ENCODE data around the gene FBXW4. TPM values are rescaled to one million over a fixed set of nuclear protein-coding genes. Genes with fewer than 3 reads are reported as not detected.

FBXW4 gene
- polyA plus RNA-seq, 2 of the 4 experiments (the other 2 are of a cell fraction), result 24.0 to 41.1 TPM

GRCh38 chr10:101687071-101687658 lies 7.8 kb downstream of the FBXW4 start:
- CTCF ChIA-PET, result interaction anchor here (0.7 kb wide), 1 partner anchor 52 kb away, joined by 3 read pairs; no protein-coding TSS in a partner anchor

DNA sequence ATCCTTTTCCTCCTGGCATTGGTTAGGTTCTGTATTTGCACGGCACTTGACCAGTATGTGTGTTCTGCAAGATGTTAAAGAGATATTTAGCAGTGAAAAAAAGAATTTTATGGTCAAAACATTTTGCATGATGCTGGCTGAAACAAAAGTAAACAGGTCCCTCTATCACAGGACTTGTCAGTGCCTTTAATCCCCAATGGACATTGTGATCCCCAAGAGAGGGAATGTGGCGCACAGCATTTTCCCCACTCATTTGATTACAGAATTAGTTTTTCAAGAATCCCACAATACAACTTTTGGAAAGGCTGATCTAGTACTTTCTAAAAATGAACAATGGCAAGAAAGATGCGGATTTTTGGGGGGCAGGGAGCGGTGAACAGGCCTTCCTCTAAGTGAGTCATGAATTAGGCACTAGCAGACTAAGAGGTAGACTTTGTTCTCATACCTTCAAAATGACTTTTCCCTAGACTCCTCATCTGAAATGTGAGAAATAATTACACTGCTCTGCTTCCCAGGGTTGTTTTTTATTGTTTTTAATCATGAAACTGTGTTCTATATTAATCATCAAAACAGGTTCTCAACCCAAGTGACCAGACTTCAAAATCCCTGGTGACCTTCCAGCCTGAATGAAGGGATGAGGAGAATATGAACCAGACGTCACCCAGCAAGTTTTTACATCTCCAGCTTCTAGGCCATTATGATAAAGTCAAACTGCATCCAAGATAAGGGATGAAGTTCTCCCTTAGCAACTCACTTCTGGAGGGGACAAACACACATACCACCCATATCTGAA lies 8.6 kb downstream of the FBXW4 start:
- no peak for FAIRE-seq
- TF ChIP-seq, protein P1, sequence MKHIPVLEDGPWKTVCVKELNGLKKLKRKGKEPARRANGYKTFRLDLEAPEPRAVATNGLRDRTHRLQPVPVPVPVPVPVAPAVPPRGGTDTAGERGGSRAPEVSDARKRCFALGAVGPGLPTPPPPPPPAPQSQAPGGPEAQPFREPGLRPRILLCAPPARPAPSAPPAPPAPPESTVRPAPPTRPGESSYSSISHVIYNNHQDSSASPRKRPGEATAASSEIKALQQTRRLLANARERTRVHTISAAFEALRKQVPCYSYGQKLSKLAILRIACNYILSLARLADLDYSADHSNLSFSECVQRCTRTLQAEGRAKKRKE (CRISPR knock-in tag; IDR thresholded peaks at IDR 0.05; ENCODE audit: low read depth), result no peak
- TF ChIP-seq CHD4 (IDR thresholded peaks at IDR 0.05; ENCODE audit: borderline replicate concordance) (no peak), EHMT2 (IDR thresholded peaks at IDR 0.05; ENCODE audit: low read depth) (no peak), CTCF (IDR thresholded peaks at IDR 0.05) (no peak), SMC3 (IDR thresholded peaks at IDR 0.05) (no peak), HOXA7 (CRISPR knock-in tag; IDR thresholded peaks at IDR 0.05) (no peak), TFCP2L1 (CRISPR knock-in tag; IDR thresholded peaks at IDR 0.05) (no peak), CBX8 (IDR thresholded peaks at IDR 0.05) (no peak), CHD2 (IDR thresholded peaks at IDR 0.05; ENCODE audit: low read length, partially characterized antibody) (no peak), SREBF2 (IDR thresholded peaks at IDR 0.05) (no peak), GATA3 (IDR thresholded peaks at IDR 0.05; ENCODE audit: borderline replicate concordance) (no peak), ZSCAN20 (CRISPR knock-in tag; IDR thresholded peaks at IDR 0.05) (no peak), POLR2A (IDR thresholded peaks at IDR 0.05; ENCODE audit: low read length) (no peak), MAZ (IDR thresholded peaks at IDR 0.05; ENCODE audit: borderline replicate concordance, low read depth, low read length) (no peak), CBX2 (IDR thresholded peaks at IDR 0.05; ENCODE audit: borderline replicate concordance, low read depth) (no peak), EHF (CRISPR knock-in tag; IDR thresholded peaks at IDR 0.05) (no peak), HEYL (CRISPR knock-in tag; IDR thresholded peaks at IDR 0.05) (no peak), FOSB (CRISPR knock-in tag; IDR thresholded peaks at IDR 0.05) (no peak)
- ChIA-PET CTCF (no interaction called here), POLR2A (no interaction called here)
- ATAC-seq, result no peak
- no peak overlapping the region for H3K4me3 ChIP-seq
- no peak overlapping the region for H3K27ac ChIP-seq
- WGBS (ENCODE audit: missing lambda C conversion rate), result 94% methylated on average over 5 of the region's 5 CpGs
- no peaks in the 10 kb centered on the region for H3K9me3 ChIP-seq
- DNase-seq (ENCODE audit: low read depth in 1 of 2, low spot score in 1 of 2), result no peak
- peaks cover 16% of the 10 kb centered on the region; the same call in 2 of the 3 replicates for H3K4me1 ChIP-seq
- no peak overlapping the region for H3K4me2 ChIP-seq

More at GRCh38 chr10:101687071-101687658, 7.8 kb downstream of the FBXW4 start:
- H3K9me3 ChIP-seq, result no peaks in the 10 kb centered on the region
- 95% methylated on average over 3 of the region's 3 CpGs for WGBS (ENCODE audit: missing lambda C conversion rate)
- ATAC-seq, result no peak
- no peak overlapping the region for H3K4me2 ChIP-seq
- H3K4me1 ChIP-seq, result peaks cover 16% of the 10 kb centered on the region; the same call in 2 of the 3 replicates
- DNase-seq (ENCODE audit: low read depth in 1 of 2, low spot score in 1 of 2), result no peak
- no peak for FAIRE-seq
- no peak overlapping the region for H3K4me3 ChIP-seq
- TF ChIP-seq EHMT2 (IDR thresholded peaks at IDR 0.05; ENCODE audit: low read depth) (no peak), ZNF302 (CRISPR knock-in tag; IDR thresholded peaks at IDR 0.05) (no peak), MYC (IDR thresholded peaks at IDR 0.05; ENCODE audit: borderline replicate concordance, low read length) (no peak), POLR2A (IDR thresholded peaks at IDR 0.05; ENCODE audit: low read length) (no peak), RCOR1 (IDR thresholded peaks at IDR 0.05; ENCODE audit: low read depth, low read length) (no peak), FOSB (CRISPR knock-in tag; IDR thresholded peaks at IDR 0.05) (no peak), JUN (IDR thresholded peaks at IDR 0.05) (no peak), PHF8 (IDR thresholded peaks at IDR 0.05; ENCODE audit: borderline replicate concordance, low read depth) (no peak)
- H3K27ac ChIP-seq, result no peak overlapping the region
- POLR2A ChIA-PET, result no interaction called here
